GM18517 (cell line): ENCODE results near the gene SLC41A2.
"Not testable (repeated sequence)": the region's sequence is repeated elsewhere in the genome, so short reads cannot be mapped to it uniquely, and the experiment has no call there.

Source experiments
- ATAC-seq: cut with Tn5 transposase; IDR thresholded peaks from one replicate; pipeline ENCODE4 v1.9.1; 2021; ENCODE audit warnings: mild to moderate bottlenecking, moderate library complexity; ENCODE audit not compliant: unreplicated experiment

Gene SLC41A2

GRCh38 chr12:104964856-104965205, 6.7 kb upstream of the SLC41A2 start:
- ATAC-seq: no peak

- no peak for ATAC-seq
Measured at GRCh38 chr12:104964167-104964855, 6.2 kb upstream of the SLC41A2 start.

GRCh38 chr12:104963757-104964156, 5.7 kb upstream of the SLC41A2 start:
- no peak for ATAC-seq

GRCh38 chr12:104960464-104960863, 2.4 kb upstream of the SLC41A2 start:
- ATAC-seq: no peak

- ATAC-seq: no peak
Measured at GRCh38 chr12:104959335-104959841, 1.3 kb upstream of the SLC41A2 start.

GRCh38 chr12:104958805-104959334, 780 bp upstream of the SLC41A2 start:
- ATAC-seq: no peak

GRCh38 chr12:104957719-104958000, 430 bp downstream of the SLC41A2 start:
- peak; percentile 26 for ATAC-seq

GRCh38 chr12:104956870-104957718, 996 bp downstream of the SLC41A2 start:
- no peak for ATAC-seq

- no peak for ATAC-seq
Measured at GRCh38 chr12:104955703-104956102, 2.4 kb downstream of the SLC41A2 start.

- ATAC-seq: no peak
Measured at GRCh38 chr12:104953323-104953722, 4.8 kb downstream of the SLC41A2 start.

GRCh38 chr12:104952816-104953215, 5.3 kb downstream of the SLC41A2 start:
- ATAC-seq: no peak

- ATAC-seq: no peak
Measured at GRCh38 chr12:104951759-104952509, 6.2 kb downstream of the SLC41A2 start.

GRCh38 chr12:104948716-104949115, 9.4 kb downstream of the SLC41A2 start:
- not testable (repeated sequence) for ATAC-seq

GRCh38 chr12:104944252-104944651, 13.8 kb downstream of the SLC41A2 start:
- no peak for ATAC-seq

GRCh38 chr12:104943401-104943800, 14.7 kb downstream of the SLC41A2 start:
- not testable (repeated sequence) for ATAC-seq

GRCh38 chr12:104942075-104942474, 16.0 kb downstream of the SLC41A2 start:
- ATAC-seq: no peak

- ATAC-seq: no peak
Measured at GRCh38 chr12:104941454-104941853, 16.6 kb downstream of the SLC41A2 start.

- no peak for ATAC-seq
Measured at GRCh38 chr12:104939089-104939488, 19.0 kb downstream of the SLC41A2 start.

- ATAC-seq: no peak
Measured at GRCh38 chr12:104938371-104938770, 19.7 kb downstream of the SLC41A2 start.

GRCh38 chr12:104935886-104936285, 22.2 kb downstream of the SLC41A2 start:
- ATAC-seq: no peak

- ATAC-seq: no peak
Measured at GRCh38 chr12:104933778-104934177, 24.3 kb downstream of the SLC41A2 start.
